DOHH2 (cell line): ENCODE results near the gene ADGRL3.

ENCODE experiments used
- H3F3A ChIP-seq: fragments of 200-600 bp; sonication (generic), shearing (Covaris generic); 2 replicates; pipeline ENCODE4 v1.6.0; 2016; ENCODE audit warnings: antibody characterized with exemption, mild to moderate bottlenecking; ENCODE audit not compliant: control insufficient read depth, insufficient read depth
- H3K27ac ChIP-seq: fragments of 200-600 bp; sonication (generic); 2 replicates; pipeline ENCODE4 v1.5.1; 2014; ENCODE audit warnings: low read depth, mild to moderate bottlenecking, low read length, moderate library complexity
- H3K27me3 ChIP-seq: fragments of 200-600 bp; sonication (generic); 2 replicates; pipeline ENCODE4 v1.6.1; 2014; ENCODE audit warnings: mild to moderate bottlenecking, low read length, mixed read lengths; ENCODE audit not compliant: control insufficient read depth
- H3K36me3 ChIP-seq: fragments of 200-600 bp; sonication (generic); 2 replicates; pipeline ENCODE4 v1.6.1; 2014; ENCODE audit warnings: mild to moderate bottlenecking, low read length, moderate library complexity, mixed read lengths; ENCODE audit not compliant: control insufficient read depth
- H3K4me1 ChIP-seq: fragments of 200-600 bp; sonication (generic); 2 replicates; pipeline ENCODE4 v1.6.1; 2014; ENCODE audit warnings: mild to moderate bottlenecking, low read length, mixed read lengths; ENCODE audit not compliant: control insufficient read depth
- H3K4me2 ChIP-seq: fragments of 200-600 bp; sonication (generic); 2 replicates; pipeline ENCODE4 v1.6.0; 2014; ENCODE audit warnings: mild to moderate bottlenecking, low read length, moderate library complexity
- H3K4me3 ChIP-seq: fragments of 200-600 bp; sonication (generic); 2 replicates; pipeline ENCODE4 v1.5.1; 2014; ENCODE audit warnings: mild to moderate bottlenecking, low read length, mixed read lengths
- H3K79me2 ChIP-seq: fragments of 200-600 bp; sonication (generic); 2 replicates; pipeline ENCODE4 v1.6.1; 2014; ENCODE audit warnings: mild to moderate bottlenecking, low read length, mixed read lengths; ENCODE audit not compliant: control insufficient read depth
- H3K9me2 ChIP-seq: fragments of 200-600 bp; sonication (generic); replicated peaks from 2 replicates; pipeline ENCODE4 v1.6.1; 2014; ENCODE audit warnings: mild to moderate bottlenecking, low read length, mixed read lengths; ENCODE audit not compliant: control insufficient read depth
- H3K9me3 ChIP-seq: fragments of 200-600 bp; sonication (generic); 2 replicates; pipeline ENCODE4 v1.6.1; 2014; ENCODE audit warnings: antibody characterized with exemption, low read length, mixed read lengths; ENCODE audit not compliant: control insufficient read depth, insufficient read depth
- H4K20me1 ChIP-seq: fragments of 200-600 bp; sonication (generic); 2 replicates; pipeline ENCODE4 v1.6.0; 2014; ENCODE audit warnings: low read depth, mild to moderate bottlenecking, antibody characterized with exemption, low read length, moderate library complexity; ENCODE audit not compliant: control insufficient read depth, insufficient read depth
- EZH2phosphoT487 ChIP-seq: fragments of 200-600 bp; sonication (generic); IDR thresholded peaks from 2 replicates; pipeline ENCODE4 v1.6.1; 2017; ENCODE audit warnings: borderline replicate concordance, mild to moderate bottlenecking, antibody characterized with exemption, low read length, moderate library complexity, mixed read lengths
- TF ChIP-seq, protein P1 (sequence below): fragments of 200-600 bp; sonication (generic); IDR thresholded peaks from one replicate; pipeline ENCODE4 v1.5.1; 2014; ENCODE audit warnings: antibody characterized with exemption, mild to moderate bottlenecking, low read depth, low read length; ENCODE audit not compliant: poor library complexity, severe bottlenecking

Gene ADGRL3

DNA sequence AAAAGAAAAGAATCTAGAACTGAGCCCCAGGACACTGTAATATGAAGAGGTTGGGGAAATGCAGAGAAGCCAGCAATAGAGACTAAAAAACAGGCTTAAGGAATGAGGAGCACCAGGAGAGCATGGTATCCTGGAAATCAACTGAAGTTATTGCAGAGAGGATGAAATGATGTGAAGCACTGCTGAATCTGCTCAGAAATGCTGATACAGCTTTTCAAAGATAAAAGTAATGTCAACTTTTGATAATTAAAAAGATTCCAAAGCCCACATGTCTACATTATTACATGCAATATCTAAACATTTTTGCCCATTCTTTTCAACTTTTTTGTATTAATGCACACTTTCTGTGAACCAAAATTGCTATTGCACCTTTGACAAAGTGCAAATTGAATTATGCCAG is 718.4 kb downstream of the ADGRL3 start:
- no peak overlapping the region for H3K27ac ChIP-seq
- H3K9me2 ChIP-seq, result no peaks in the 10 kb centered on the region
- no peaks in the 10 kb centered on the region for H3F3A ChIP-seq
- H3K4me3 ChIP-seq, result no peak overlapping the region
- TF ChIP-seq, protein P1, sequence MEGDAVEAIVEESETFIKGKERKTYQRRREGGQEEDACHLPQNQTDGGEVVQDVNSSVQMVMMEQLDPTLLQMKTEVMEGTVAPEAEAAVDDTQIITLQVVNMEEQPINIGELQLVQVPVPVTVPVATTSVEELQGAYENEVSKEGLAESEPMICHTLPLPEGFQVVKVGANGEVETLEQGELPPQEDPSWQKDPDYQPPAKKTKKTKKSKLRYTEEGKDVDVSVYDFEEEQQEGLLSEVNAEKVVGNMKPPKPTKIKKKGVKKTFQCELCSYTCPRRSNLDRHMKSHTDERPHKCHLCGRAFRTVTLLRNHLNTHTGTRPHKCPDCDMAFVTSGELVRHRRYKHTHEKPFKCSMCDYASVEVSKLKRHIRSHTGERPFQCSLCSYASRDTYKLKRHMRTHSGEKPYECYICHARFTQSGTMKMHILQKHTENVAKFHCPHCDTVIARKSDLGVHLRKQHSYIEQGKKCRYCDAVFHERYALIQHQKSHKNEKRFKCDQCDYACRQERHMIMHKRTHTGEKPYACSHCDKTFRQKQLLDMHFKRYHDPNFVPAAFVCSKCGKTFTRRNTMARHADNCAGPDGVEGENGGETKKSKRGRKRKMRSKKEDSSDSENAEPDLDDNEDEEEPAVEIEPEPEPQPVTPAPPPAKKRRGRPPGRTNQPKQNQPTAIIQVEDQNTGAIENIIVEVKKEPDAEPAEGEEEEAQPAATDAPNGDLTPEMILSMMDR, result no peak
- no peak for TF ChIP-seq EZH2phosphoT487
- H3K36me3 ChIP-seq, result no peaks in the 10 kb centered on the region
- H3K4me2 ChIP-seq, result no peak overlapping the region
- H3K79me2 ChIP-seq, result no peaks in the 10 kb centered on the region
- no peaks in the 10 kb centered on the region for H3K27me3 ChIP-seq
- H3K4me1 ChIP-seq, result no peaks in the 10 kb centered on the region
- no peaks in the 10 kb centered on the region for H3K9me3 ChIP-seq
- no peaks in the 10 kb centered on the region for H4K20me1 ChIP-seq

DNA sequence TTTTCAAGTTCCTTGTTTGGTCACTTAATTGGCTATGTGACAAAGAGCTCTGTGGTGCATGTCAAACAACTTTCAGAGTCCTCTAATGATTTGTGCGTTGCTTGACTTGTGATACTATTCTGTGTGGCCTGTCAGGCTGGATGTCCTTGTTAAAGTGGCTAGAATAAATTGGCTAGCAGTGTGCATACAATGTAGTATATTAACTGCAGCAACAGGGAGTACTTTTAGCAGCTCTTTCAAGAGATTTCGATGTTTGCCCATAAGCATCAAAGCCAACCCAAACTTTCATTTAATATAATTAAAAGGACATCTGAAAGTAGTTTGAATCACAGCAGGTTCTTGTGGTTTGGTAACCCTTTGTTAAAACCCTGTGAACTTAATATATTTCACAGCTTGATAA is 718.9 kb downstream of the ADGRL3 start:
- Histone ChIP-seq H3K4me2 (no peak overlapping the region), H3K4me1 (no peaks in the 10 kb centered on the region), H3K9me3 (no peaks in the 10 kb centered on the region), H3K27me3 (no peaks in the 10 kb centered on the region), H3K4me3 (no peak overlapping the region), H3K79me2 (no peaks in the 10 kb centered on the region), H3K9me2 (no peaks in the 10 kb centered on the region), H3K27ac (no peak overlapping the region), H3K36me3 (no peaks in the 10 kb centered on the region), H3F3A (no peaks in the 10 kb centered on the region), H4K20me1 (no peaks in the 10 kb centered on the region)
- TF ChIP-seq, protein P1, result no peak
- no peak for TF ChIP-seq EZH2phosphoT487

DNA sequence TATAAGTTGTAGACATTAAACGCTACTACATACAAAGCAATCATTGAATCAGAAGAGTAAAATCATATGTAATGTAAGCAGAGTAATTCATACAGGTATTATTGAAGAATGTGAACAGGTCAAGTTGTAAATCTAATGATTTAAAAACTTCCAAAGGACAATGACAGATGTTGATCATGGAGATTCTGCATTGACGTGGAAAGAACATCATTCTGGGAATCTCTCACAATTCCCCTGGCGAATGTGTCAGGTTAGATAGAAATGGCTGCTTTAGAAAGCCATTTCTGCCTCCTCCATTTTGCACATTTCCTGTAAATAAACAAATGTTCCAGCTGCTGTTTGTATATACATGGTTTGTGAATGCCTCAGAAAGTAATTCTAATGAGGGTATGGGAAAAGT is 719.4 kb downstream of the ADGRL3 start:
- H3K4me3 ChIP-seq, result no peak overlapping the region
- H3K9me2 ChIP-seq, result no peaks in the 10 kb centered on the region
- no peaks in the 10 kb centered on the region for H4K20me1 ChIP-seq
- no peak overlapping the region for H3K4me2 ChIP-seq
- H3K9me3 ChIP-seq, result no peaks in the 10 kb centered on the region
- no peak overlapping the region for H3K27ac ChIP-seq
- no peaks in the 10 kb centered on the region for H3K79me2 ChIP-seq
- H3K4me1 ChIP-seq, result no peaks in the 10 kb centered on the region
- H3K27me3 ChIP-seq, result no peaks in the 10 kb centered on the region
- H3F3A ChIP-seq, result no peaks in the 10 kb centered on the region
- no peaks in the 10 kb centered on the region for H3K36me3 ChIP-seq
- no peak for TF ChIP-seq EZH2phosphoT487
- TF ChIP-seq, protein P1, result no peak

DNA sequence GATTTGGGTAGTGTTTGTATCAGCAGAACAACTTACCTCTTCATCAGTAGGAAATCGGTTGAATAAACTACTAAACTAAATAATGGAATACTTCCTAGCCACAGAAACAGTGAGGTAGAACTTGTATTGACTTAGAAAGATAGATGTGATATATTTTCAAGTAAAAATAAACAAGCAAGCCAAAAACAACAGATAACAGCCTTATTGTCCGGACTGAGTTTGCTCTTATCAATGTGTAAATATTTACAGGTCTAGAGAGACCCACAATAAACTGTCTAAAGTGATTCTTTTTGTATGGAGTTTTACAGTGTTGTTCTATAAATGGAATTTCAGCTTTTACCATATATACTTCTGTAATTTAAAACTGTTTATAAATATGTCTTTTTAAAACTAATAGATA is 721.8 kb downstream of the ADGRL3 start:
- TF ChIP-seq, protein P1, result no peak
- TF ChIP-seq EZH2phosphoT487, result no peak
- no peaks in the 10 kb centered on the region for H3K79me2 ChIP-seq
- no peaks in the 10 kb centered on the region for H3K9me2 ChIP-seq
- H3K27ac ChIP-seq, result no peak overlapping the region
- no peaks in the 10 kb centered on the region for H4K20me1 ChIP-seq
- no peaks in the 10 kb centered on the region for H3K4me1 ChIP-seq
- H3K36me3 ChIP-seq, result no peaks in the 10 kb centered on the region
- H3F3A ChIP-seq, result no peaks in the 10 kb centered on the region
- H3K4me3 ChIP-seq, result no peak overlapping the region
- H3K9me3 ChIP-seq, result no peaks in the 10 kb centered on the region
- H3K27me3 ChIP-seq, result no peaks in the 10 kb centered on the region
- no peak overlapping the region for H3K4me2 ChIP-seq
